Measurements from ENCODE around the gene CHSY1.

CHSY1 gene

GRCh38 chr15:101170568-101171350 lies 81.1 kb downstream of the CHSY1 start:
- DNase-seq (ENCODE audit: low read depth in 2 of 2) = no peak

DNA sequence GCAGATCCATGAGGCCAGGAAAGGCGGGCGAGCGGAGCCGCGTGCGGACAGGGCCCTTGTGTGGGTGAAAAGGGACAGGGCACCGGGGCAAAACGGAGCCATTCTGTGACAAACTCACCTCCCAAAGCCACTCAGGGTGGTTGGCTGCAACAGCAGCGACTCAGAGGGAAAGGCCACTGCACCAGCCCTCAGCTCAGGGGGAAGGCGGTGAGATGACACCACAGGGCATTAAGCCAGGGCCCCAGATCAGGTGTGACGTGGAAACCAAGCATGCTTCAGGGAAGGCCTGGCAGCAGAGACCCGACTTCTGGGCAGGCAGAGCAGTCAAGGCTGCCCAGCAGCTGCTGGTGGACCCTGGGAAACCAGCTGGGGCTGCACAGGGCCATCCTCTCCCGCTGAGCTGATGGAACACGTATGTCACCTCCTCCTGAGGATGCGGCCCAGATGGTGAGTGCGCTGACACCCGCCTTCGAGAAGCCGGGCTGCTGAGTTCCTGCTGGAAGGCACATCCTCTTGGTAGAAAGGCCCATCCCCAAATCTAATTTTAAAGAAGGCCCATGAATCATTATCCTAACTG lies 82.3 kb downstream of the CHSY1 start:
- no peak for DNase-seq (ENCODE audit: low read depth in 2 of 2)

- DNase-seq (ENCODE audit: low read depth in 2 of 2) = no peak
These were observed 82.9 kb downstream of the CHSY1 start for GRCh38 chr15:101168898-101169494.

GRCh38 chr15:101168463-101168824 lies 83.4 kb downstream of the CHSY1 start:
- no peak for DNase-seq (ENCODE audit: low read depth in 2 of 2)

DNA sequence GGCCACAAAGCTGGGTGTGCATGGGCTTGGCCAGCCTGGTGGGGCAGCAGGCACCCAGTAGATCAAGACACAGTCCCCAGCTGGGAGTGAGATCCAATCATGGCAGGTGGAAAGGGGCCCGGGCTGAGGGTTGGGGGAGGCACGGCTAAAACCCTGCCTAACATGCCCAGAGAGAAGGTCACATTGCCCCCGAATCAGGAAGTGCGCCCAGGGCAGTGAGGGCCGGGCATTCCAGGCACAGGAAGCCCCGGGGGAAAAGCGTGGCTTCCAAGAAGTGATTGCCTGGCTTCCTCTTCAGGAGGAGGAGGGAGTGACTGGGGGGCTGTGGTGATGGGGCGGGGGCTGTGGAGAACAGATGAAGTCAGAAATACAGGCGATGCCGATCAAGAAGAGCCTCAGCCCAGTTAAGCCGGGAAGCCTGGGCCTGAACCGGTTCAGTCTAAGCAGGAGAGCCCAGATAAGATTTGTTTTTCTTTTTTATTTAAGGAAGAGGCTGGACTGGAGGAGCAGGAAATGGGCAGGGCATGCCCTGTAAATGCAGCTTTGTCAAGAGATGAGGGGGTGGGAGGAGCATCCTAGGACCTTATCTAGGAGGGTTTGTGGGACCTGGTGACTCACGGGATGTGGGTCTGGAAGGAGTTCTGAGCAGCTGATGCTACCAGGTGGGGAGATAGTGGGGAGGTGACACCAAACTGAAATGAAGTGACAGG lies 83.9 kb downstream of the CHSY1 start:
- peak; percentile 66 to 72 for DNase-seq (ENCODE audit: low read depth in 2 of 2)

GRCh38 chr15:101167411-101167752 lies 84.5 kb downstream of the CHSY1 start:
- no peak for DNase-seq (ENCODE audit: low read depth in 2 of 2)

DNA sequence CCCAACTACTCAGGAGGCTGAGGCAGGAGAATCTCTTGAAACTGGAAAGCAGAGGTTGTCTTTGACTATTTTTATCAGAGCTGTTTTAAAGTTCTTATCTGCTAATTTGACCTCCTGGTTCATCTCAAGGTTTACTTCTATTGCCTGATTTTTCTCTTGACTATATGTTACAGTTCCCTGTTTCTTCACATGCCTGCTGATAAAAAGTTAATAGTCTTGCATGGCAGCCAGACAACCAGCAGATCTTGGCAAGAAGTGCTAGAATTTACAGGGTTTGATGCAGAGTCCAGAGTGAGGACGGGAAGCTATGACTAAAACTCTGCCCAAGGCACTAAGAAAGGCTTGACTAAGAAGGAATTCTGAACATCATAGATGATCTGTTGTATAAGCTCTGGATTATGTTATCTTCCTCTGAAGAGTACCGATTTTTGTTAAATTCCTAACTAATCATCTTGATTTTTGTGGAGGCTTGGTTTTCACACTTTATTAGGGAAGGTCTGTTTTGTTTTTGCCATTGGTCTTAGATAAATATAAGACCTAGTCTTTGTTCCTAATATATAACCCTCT lies 85.9 kb downstream of the CHSY1 start:
- DNase-seq (ENCODE audit: low read depth in 2 of 2) = no peak

- DNase-seq (ENCODE audit: low read depth in 2 of 2) = no peak
These were observed 89.0 kb downstream of the CHSY1 start for GRCh38 chr15:101162701-101163483.

DNA sequence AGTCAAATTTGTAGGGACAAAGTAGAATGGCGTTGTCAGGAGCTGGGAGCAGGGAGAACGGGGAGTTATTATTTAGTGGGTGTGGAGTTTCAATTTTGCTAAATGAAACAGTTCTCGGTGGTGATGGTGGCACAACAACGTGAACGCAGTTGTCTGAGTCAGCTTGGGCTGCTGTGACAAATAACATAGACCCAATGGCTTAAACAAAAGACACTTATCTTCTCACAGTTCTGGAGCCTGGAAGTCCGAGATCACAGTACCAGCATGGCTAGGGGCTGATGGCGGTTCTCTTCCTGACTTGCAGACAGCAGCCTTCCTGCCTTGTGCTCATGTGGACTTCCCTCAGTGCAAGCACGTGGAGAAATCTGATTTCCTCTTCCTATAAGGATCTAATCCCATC lies 90.2 kb downstream of the CHSY1 start:
- DNase-seq (ENCODE audit: low read depth in 2 of 2) = peak in 1 of 2 donors; percentile 31

DNA sequence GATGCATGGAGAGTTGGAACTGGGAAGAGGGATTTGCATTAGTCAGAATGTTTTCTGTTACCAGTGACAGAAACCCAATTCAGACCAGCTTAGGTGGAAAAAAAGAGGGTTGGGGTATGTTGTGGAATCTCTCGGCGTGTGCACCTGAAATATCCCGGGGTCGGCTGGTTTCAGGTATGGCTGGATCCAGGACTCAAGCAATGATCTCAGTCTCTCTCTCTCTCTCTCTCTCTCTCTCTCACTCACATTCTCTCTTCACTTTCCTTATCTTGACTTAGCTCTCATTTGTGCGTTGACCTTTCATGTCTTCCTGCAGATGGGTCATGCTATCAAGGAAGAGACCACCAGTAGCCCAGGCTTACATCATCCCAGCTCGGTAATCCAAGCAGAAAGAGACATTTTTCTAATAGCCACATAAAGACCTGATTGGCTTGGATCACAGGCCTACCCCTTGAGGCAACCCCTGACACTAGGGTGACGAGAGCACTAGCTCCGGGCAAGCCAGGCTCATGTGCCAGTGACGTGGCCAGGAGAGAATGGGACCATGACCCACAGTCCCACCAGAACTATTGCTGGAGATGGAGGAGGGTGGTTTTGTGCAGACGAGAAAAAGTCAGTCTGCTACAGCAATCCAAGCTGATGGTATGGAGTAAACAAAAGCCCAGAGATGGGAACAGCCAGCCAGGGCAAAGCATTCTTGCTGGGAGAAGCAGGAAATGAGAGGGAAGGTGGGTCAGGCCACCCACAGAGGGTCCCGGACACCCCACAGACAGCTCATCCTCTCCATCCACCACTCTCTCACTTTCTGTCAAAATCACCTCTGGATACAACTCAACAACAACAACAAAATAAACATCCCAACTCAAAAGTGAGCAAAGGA lies 91.7 kb downstream of the CHSY1 start:
- no peak for DNase-seq (ENCODE audit: low read depth in 2 of 2)

DNA sequence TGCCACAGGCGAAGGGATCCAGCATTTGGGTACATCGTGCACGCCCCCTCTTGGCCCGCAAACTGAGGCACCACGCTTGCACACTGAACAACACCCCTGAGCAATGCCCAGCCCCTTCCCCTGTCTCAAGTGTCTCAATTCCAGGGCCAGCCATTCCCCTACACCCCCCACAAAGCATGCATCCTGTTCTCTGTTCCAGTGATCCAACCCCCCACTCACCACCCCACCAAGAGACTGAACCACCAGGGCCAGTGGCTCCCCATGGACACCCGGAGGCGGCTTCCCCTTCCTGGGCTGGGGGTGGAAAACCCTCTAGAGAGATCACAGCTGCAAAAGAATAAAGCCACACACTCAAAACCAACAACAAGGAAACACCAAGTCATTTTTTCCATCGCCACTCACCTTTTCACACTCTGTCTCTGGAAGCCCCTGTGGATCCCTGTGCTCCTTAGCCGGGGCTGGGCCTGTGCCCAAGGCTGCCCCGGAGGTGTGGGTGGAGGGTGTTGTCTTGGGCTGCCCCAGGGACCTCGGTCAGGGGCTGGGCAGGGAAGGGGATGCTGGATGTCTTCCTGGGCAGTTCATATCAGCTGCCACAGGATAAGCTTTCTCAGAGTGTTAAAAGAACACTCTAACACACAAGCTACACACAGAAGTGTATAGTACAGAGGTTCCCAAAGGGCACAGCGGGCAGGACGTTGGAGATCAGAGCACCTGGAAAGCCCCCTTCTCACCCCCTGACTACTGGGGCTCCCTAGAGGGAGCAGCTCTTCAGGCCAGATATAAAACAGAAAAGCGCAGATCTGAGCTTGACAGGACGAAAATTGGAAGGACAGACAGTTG lies 92.5 kb downstream of the CHSY1 start:
- DNase-seq (ENCODE audit: low read depth in 2 of 2) = peak in 1 of 2 donors; percentile 29

DNA sequence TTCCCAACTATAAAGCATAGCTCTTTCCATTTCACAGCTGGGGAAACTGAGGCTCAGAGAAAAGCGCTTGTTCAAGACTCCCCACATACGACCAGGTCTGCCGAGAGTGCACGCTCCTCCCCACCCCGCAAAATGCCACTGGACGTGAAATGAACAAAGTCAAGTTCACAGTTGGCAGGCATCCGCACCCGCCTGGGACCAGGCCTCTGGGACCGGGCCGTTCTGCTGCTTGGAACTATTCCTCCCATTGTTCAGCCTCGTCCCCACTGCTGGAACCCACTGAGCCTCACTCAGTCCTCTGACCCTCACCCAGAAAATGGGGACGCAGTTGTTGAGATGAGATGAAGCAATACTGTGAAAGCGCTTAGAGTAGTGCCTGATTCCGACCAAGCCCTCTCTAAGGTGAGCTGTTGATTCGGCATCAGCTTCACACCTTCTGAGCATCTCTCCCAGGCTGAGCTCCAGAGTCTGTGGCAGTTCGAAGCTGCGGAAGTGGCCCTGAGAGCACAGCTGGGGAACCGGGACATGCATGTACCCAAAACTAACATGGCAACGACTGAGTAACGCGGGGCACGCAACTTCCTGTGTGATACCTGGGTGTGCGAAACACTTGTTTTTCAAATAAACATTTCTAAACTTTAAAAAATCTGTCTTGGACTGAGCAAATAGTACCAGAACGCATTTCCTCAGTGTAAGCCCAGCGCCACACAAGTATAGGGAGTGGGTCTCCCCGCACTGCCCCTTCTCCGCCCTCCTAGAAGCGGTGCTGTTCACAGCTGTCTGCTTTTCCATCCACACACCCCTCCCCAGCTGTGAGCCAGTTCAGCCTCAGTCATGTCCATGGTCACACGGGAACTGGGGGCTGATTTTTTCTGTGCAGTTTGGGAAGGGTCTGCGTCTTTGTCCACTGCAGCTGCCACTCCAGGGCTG lies 93.4 kb downstream of the CHSY1 start:
- no peak for DNase-seq (ENCODE audit: low read depth in 2 of 2)

- no peak for DNase-seq (ENCODE audit: low read depth in 2 of 2)
These were observed 94.1 kb downstream of the CHSY1 start for GRCh38 chr15:101157721-101158120.

GRCh38 chr15:101156509-101157159 lies 95.2 kb downstream of the CHSY1 start:
- DNase-seq (ENCODE audit: low read depth in 2 of 2) = no peak

GRCh38 chr15:101156061-101156460 lies 95.8 kb downstream of the CHSY1 start:
- no peak for DNase-seq (ENCODE audit: low read depth in 2 of 2)

DNA sequence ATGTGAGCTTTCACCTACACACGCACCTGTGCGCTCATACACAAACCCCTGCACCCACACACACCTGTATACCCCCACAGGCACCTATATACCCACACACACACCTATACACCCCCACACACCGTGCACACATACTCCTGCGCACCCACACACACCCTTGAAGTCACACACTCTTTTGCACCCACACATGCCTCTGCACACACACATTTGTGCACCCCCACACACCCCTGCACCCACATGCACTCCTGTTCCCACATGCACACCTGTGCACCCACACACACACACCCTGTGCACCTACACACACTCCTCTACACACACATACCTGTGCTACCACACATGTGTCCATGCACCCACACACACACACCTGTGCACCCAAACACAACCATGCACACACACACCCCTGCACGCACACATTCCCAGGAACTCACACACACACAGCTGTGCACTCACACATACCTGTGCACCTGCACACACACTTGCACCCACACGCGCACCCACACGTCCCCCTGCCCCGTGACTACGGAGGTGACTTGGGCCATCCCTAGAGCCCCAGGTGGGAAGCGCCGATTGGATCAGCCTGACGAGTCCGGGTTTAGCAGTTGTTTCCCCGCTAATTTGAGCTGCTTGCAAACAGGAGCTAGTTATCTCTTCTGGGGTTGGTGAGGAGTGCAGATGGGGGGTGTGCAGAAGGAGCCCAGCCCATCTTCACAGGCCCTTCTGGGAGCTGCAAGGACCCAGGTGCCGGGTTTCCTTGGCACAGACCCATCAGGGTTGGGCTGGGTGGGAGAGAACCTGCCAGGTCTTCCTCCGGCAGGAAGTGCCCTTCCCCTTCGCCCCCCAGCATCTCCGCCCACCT lies 97.8 kb downstream of the CHSY1 start:
- DNase-seq (ENCODE audit: low read depth in 2 of 2) = no peak

- no peak for DNase-seq (ENCODE audit: low read depth in 2 of 2)
These were observed 98.9 kb downstream of the CHSY1 start for GRCh38 chr15:101152914-101153313.
